Measurements from ENCODE around the gene HARS1. TPM values are rescaled to one million over a fixed set of nuclear protein-coding genes. Genes with fewer than 3 reads are reported as not detected.

Gene HARS1
- total and polyA plus RNA-seq, 2 of the 13 experiments (the other 11 are each of a cell fraction or from before 2014, with no cell fraction given), result 36.9 to 66.2 TPM

DNA sequence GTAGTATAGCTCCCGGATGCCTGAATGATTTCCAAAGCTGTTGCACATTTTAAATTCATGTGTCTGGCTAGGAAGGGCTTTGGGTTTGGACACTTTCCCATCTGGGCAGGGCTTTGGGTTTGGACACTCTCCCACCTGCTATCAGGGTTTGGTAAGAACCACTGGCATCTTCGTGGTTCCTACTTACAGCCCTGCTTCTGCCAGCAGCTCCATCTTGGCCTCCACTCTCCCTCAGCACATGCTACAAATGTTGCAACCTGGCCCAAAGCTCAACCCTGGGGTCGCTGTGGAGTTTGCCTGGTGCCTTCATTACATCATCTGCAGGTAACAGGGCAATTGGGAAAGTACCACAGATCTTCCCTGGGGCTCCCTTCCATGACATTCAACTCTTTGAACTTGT, 48.5 kb downstream of the HARS1 start (continued):
- TF ChIP-seq, protein P1, sequence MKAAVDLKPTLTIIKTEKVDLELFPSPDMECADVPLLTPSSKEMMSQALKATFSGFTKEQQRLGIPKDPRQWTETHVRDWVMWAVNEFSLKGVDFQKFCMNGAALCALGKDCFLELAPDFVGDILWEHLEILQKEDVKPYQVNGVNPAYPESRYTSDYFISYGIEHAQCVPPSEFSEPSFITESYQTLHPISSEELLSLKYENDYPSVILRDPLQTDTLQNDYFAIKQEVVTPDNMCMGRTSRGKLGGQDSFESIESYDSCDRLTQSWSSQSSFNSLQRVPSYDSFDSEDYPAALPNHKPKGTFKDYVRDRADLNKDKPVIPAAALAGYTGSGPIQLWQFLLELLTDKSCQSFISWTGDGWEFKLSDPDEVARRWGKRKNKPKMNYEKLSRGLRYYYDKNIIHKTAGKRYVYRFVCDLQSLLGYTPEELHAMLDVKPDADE (CRISPR knock-in tag; IDR thresholded peaks at IDR 0.05), result no peak
- TF ChIP-seq, protein P2, sequence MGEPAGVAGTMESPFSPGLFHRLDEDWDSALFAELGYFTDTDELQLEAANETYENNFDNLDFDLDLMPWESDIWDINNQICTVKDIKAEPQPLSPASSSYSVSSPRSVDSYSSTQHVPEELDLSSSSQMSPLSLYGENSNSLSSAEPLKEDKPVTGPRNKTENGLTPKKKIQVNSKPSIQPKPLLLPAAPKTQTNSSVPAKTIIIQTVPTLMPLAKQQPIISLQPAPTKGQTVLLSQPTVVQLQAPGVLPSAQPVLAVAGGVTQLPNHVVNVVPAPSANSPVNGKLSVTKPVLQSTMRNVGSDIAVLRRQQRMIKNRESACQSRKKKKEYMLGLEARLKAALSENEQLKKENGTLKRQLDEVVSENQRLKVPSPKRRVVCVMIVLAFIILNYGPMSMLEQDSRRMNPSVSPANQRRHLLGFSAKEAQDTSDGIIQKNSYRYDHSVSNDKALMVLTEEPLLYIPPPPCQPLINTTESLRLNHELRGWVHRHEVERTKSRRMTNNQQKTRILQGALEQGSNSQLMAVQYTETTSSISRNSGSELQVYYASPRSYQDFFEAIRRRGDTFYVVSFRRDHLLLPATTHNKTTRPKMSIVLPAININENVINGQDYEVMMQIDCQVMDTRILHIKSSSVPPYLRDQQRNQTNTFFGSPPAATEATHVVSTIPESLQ (CRISPR knock-in tag; conservative IDR thresholded peaks at IDR 0.05), result no peak
- no peak for TF ChIP-seq ZKSCAN8 (CRISPR knock-in tag; IDR thresholded peaks at IDR 0.05; ENCODE audit: borderline replicate concordance)
- TF ChIP-seq, protein P3, sequence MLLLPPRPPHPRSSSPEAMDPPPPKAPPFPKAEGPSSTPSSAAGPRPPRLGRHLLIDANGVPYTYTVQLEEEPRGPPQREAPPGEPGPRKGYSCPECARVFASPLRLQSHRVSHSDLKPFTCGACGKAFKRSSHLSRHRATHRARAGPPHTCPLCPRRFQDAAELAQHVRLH (CRISPR knock-in tag; IDR thresholded peaks at IDR 0.05; ENCODE audit: borderline replicate concordance, low read depth), result no peak
- TF ChIP-seq, protein P4, sequence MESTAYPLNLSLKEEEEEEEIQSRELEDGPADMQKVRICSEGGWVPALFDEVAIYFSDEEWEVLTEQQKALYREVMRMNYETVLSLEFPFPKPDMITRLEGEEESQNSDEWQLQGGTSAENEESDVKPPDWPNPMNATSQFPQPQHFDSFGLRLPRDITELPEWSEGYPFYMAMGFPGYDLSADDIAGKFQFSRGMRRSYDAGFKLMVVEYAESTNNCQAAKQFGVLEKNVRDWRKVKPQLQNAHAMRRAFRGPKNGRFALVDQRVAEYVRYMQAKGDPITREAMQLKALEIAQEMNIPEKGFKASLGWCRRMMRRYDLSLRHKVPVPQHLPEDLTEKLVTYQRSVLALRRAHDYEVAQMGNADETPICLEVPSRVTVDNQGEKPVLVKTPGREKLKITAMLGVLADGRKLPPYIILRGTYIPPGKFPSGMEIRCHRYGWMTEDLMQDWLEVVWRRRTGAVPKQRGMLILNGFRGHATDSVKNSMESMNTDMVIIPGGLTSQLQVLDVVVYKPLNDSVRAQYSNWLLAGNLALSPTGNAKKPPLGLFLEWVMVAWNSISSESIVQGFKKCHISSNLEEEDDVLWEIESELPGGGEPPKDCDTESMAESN (CRISPR knock-in tag; conservative IDR thresholded peaks at IDR 0.05), result 0 out of 2 replicates have a peak, but pooled peaks have one; percentile 7

DNA sequence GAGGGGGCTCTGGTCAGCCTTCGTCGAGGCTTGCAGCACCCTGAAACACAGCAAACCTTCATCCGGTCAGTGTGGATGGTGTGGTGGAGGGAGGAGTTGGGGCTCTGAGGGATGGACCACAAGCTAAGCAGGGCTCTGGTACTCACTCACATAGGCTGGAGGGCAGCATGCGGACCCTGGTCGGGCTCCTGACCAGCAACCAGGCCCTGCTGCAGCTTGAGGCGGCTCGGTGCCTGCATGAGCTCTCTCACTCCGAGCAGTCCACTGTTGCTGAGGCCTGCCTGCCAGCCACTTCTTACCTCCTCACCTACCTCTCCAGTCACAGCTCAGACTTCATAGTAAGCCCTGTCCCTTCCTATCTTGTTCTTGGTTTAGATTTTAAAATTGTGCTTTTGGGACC, 49.5 kb downstream of the HARS1 start:
- ChIA-PET CTCF (ENCODE audit: low intra/inter-chr PET ratio, low total read pairs) (no interaction called here), POLR2A (interaction anchor here (1.4 to 2.8 kb wide), 4 partner anchors 49 to 240 kb away, joined by 3 to 9 read pairs (median 7); partner anchors contain the start of genes ANKHD1, EIF4EBP3, HARS1 and HARS2)
- Histone ChIP-seq H3K79me2 (ENCODE audit: insufficient read depth, low read length) (peaks cover 39% of the 10 kb centered on the region), H3K4me3 (replicated peaks in 1 of 3; ENCODE audit: insufficient read depth in 1 of 3, low read depth in 2 of 3, low read length in 3 of 3) (no peak overlapping the region), H3K9ac (ENCODE audit: insufficient read depth, low read depth, low read length) (no peak overlapping the region), H4K20me1 (ENCODE audit: insufficient read depth, low read length) (no peaks in the 10 kb centered on the region), H3K27ac (ENCODE audit: extremely low read length, insufficient read depth, low read length) (no peak overlapping the region), H2AFZ (ENCODE audit: low read length) (no peak overlapping the region), H3K4me1 (ENCODE audit: insufficient read depth, low read length) (peaks cover 61% of the 10 kb centered on the region), H3K4me2 (ENCODE audit: low read depth, low read length) (0 out of 2 replicates have a peak overlapping the region, but pooled peaks have one; percentile 84), H3K27me3 (ENCODE audit: control insufficient read depth in 1 of 2, insufficient read depth in 2 of 2, low read length in 2 of 2) (no peaks in the 10 kb centered on the region), H3K9me3 (ENCODE audit: low read length) (no peaks in the 10 kb centered on the region), H3K36me3 (replicated peaks in 1 of 2; ENCODE audit: control insufficient read depth in 1 of 2, insufficient read depth in 2 of 2, low read length in 2 of 2) (peaks cover 11 to 33% of the 10 kb centered on the region in 2 experiments; a peak in 4 of 5 replicates)
- 100% methylated on average over 3 of the region's 8 CpGs for WGBS (ENCODE audit: low lambda C conversion rate)
- in situ Hi-C loops (cut with HindIII; ENCODE audit: extremely low pct_ligation_motif_present, low pct_unique_long_range_greater_than_20kb), result no loop called here
- TF ChIP-seq RBFOX2 (IDR thresholded peaks at IDR 0.05; ENCODE audit: low read depth, low read length), result 0 out of 2 replicates have a peak, but pooled peaks have one; percentile 45
- 0 out of 2 replicates have a peak, but pooled peaks have one; percentile 16 for TF ChIP-seq ARID2 (CRISPR knock-in tag; IDR thresholded peaks at IDR 0.05; ENCODE audit: borderline replicate concordance)
- no peak for TF ChIP-seq ZNF121 (CRISPR knock-in tag; IDR thresholded peaks at IDR 0.05)
- TF ChIP-seq KLF11 (CRISPR knock-in tag; IDR thresholded peaks at IDR 0.05), result no peak
- TF ChIP-seq AGO2 (optimal IDR thresholded peaks at IDR 0.05; ENCODE audit: low read depth, low read length), result peak; percentile 34
- DNase-seq (ENCODE audit: low spot score) (no peak), FAIRE-seq (no peak), ATAC-seq (no peak)
- no TSS peak for BruUV-seq (replicated peaks)
- intact Hi-C loops (cut with micrococcal nuclease; ENCODE audit: unreplicated experiment), result loop anchor here (10.0 kb wide), 1 partner anchor 237 kb away; the partner anchor contains the start of gene ANKHD1
